ENCODE data around the gene GBGT1. TPM values are rescaled to one million over a fixed set of nuclear protein-coding genes. Genes with fewer than 3 reads are reported as not detected.

The GBGT1 gene
- total RNA-seq, 3 donors from 2014 or later = 4.3 to 14.0 (median 8.6) TPM

DNA sequence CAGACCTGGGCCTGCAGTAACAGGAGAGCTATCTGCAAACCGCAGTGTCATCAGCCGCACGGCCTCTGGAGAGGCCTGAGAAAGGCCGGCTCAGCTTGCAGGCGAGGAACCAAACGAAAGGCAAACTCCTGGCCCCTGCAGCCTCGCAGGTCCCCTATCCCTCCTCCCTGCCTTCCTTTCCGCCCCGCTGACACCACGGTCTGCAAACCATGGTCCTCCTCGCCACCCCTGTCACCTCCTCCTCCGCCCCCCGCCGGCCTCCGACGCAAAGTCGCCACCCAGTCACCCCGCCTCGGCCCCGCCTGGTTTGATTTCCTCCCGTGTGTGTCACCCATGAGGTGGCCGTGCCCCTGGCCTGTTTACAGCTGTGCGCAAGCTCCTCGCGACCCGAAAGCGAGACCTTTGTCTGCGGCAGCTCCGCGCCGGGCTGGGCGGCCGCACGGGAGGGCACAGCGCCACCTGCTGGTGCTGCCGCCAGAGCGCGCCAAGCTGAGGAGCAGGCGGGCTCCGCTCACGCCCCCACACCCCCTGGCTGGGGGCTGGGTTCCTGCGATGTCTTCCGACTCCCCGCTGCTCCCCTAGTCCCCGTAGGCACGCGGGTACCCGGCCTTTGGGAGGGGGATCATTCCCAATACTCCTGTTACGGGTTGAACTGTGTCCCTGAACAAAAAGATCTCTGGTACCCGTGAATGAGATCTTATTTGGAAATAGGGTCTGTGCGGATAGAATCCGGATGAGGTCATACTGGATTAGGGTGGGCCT, 19.4 kb downstream of the GBGT1 start:
- Histone ChIP-seq H3K4me3 (no peak overlapping the region), H3K9me3 (no peaks in the 10 kb centered on the region), H3K4me1 (ENCODE audit: low read depth) (peaks cover 71% of the 10 kb centered on the region), H3K36me3 (ENCODE audit: low read depth) (no peaks in the 10 kb centered on the region)
- intact Hi-C loops (cut with DNase I, micrococcal nuclease) = loop anchor here (1.0 to 10.0 kb wide), 2 partner anchors 41 to 110 kb away; partner anchors contain the start of gene GTF3C5 (in 1 of the 2)
- TF ChIP-seq, protein P1, sequence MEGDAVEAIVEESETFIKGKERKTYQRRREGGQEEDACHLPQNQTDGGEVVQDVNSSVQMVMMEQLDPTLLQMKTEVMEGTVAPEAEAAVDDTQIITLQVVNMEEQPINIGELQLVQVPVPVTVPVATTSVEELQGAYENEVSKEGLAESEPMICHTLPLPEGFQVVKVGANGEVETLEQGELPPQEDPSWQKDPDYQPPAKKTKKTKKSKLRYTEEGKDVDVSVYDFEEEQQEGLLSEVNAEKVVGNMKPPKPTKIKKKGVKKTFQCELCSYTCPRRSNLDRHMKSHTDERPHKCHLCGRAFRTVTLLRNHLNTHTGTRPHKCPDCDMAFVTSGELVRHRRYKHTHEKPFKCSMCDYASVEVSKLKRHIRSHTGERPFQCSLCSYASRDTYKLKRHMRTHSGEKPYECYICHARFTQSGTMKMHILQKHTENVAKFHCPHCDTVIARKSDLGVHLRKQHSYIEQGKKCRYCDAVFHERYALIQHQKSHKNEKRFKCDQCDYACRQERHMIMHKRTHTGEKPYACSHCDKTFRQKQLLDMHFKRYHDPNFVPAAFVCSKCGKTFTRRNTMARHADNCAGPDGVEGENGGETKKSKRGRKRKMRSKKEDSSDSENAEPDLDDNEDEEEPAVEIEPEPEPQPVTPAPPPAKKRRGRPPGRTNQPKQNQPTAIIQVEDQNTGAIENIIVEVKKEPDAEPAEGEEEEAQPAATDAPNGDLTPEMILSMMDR (IDR thresholded peaks at IDR 0.05) = peak; percentile 99
- ATAC-seq = peak; percentile 62
- peak; percentile 76 to 94 (median 90) for DNase-seq

GRCh38 chr9:133143639-133144141, 20.0 kb downstream of the GBGT1 start:
- intact Hi-C loops (cut with DNase I, micrococcal nuclease) = loop anchor here (1.0 to 10.0 kb wide), 2 partner anchors 40 to 109 kb away; partner anchors contain the start of gene GTF3C5 (in 1 of the 2)
- Histone ChIP-seq H3K4me1 (ENCODE audit: low read depth) (peaks cover 77% of the 10 kb centered on the region), H3K4me3 (no peak overlapping the region), H3K36me3 (ENCODE audit: low read depth) (no peaks in the 10 kb centered on the region), H3K9me3 (no peaks in the 10 kb centered on the region)
- ATAC-seq (no peak), DNase-seq (no peak)
- TF ChIP-seq, protein P1 (IDR thresholded peaks at IDR 0.05) = no peak

GRCh38 chr9:133142684-133143622, 20.8 kb downstream of the GBGT1 start:
- ATAC-seq (peak; percentile 33), DNase-seq (peak in 2 of 3 donors; percentile 71 to 72)
- H3K4me1 ChIP-seq (ENCODE audit: low read depth) = peaks cover 80% of the 10 kb centered on the region
- H3K9me3 ChIP-seq = no peaks in the 10 kb centered on the region
- TF ChIP-seq, protein P1 (IDR thresholded peaks at IDR 0.05) = no peak
- H3K4me3 ChIP-seq = no peak overlapping the region
- intact Hi-C loops (cut with DNase I, micrococcal nuclease) = loop anchor here in 1 of 2 donors (10.0 kb wide), 1 partner anchor 108 kb away; the partner anchor contains the start of gene GTF3C5
- H3K36me3 ChIP-seq (ENCODE audit: low read depth) = no peaks in the 10 kb centered on the region

DNA sequence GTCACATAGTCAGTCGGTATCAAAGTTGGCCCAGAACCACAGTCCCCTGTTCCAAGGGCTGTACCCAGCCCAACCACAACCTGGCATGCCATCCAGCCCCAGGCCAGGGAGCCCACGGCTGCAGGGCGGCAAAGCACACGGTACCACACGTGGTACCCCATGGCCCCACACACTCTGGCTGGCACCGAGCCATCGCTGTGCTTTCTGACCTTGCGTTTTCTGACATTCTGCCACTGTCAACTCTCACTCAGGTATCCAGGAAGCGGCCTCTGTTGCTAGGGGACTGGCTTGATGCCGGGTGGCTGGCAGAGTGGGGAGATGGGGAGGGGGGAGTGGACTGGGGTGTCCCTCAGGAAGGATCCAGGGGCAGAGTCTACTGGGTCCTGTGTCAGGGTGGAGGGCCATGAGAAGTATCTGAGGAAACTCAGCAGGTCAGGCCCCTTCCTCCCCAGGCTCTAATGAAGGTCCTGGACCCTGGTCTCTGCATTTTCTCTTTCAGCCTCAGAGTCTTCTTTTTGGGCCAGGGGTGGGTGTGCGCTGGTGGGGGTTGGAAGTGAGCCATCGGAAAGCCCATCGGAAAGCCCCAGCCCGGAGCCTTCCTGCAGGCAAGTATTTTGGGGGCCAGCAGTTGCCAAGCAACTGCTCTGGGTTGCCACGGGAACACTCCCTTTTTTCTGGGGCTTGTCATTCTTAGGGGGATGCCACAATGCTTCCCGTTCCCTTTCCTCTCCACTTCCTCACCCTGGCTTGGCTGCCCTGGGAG, 21.7 kb downstream of the GBGT1 start:
- no peaks in the 10 kb centered on the region for H3K36me3 ChIP-seq (ENCODE audit: low read depth)
- intact Hi-C loops (cut with DNase I, micrococcal nuclease) = loop anchor here in 1 of 2 donors (10.0 kb wide), 1 partner anchor 107 kb away; the partner anchor contains the start of gene GTF3C5
- H3K9me3 ChIP-seq = no peaks in the 10 kb centered on the region
- peak; percentile 2 for ATAC-seq
- no peak overlapping the region for H3K4me3 ChIP-seq
- TF ChIP-seq, protein P1 (IDR thresholded peaks at IDR 0.05) = no peak
- H3K4me1 ChIP-seq (ENCODE audit: low read depth) = peaks cover 79% of the 10 kb centered on the region
- peak in 2 of 3 donors; percentile 72 to 84 for DNase-seq
